ENCODE results near the gene BEGAIN.

BEGAIN gene

DNA sequence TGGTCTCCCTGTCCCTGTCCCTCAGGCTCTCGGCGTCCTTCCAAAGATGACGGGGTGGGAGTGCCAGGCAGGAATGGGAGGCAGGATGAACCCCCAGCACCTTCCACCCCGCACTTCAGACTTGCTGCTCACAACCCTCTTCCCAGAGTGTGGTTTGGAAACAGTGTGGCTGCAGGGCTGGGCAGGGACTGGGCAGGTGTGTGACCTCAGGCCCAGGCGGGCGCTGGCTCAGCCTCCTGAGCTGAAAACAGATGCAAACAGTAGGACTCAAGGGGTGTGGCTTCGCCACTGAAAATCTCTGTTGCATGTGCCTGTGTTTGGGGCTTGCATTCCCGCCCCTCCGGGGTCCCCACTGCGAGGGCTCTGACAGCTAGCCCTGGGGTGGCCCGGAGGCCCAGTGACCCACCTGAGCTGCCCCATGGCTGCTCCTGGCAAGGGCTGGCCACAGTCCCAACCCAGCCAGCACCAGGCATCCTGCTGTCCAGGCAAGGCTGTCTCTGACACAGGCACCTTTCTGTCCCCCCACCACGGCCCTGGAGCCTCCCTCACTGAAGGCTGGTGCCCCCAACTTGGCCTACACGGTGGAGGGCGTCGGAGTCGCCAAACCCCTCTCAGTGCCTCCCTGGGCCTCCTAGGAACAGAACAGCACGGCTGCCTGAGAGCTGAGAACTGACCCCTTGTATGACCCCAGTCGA, 46.1 kb downstream of the BEGAIN start:
- no peak for DNase-seq (ENCODE audit: extremely low read depth, low read depth)
- no peak overlapping the region for H3K4me3 ChIP-seq (replicated peaks; ENCODE audit: low read depth, low read length)
- TF ChIP-seq, protein P1, sequence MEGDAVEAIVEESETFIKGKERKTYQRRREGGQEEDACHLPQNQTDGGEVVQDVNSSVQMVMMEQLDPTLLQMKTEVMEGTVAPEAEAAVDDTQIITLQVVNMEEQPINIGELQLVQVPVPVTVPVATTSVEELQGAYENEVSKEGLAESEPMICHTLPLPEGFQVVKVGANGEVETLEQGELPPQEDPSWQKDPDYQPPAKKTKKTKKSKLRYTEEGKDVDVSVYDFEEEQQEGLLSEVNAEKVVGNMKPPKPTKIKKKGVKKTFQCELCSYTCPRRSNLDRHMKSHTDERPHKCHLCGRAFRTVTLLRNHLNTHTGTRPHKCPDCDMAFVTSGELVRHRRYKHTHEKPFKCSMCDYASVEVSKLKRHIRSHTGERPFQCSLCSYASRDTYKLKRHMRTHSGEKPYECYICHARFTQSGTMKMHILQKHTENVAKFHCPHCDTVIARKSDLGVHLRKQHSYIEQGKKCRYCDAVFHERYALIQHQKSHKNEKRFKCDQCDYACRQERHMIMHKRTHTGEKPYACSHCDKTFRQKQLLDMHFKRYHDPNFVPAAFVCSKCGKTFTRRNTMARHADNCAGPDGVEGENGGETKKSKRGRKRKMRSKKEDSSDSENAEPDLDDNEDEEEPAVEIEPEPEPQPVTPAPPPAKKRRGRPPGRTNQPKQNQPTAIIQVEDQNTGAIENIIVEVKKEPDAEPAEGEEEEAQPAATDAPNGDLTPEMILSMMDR (IDR thresholded peaks at IDR 0.05; ENCODE audit: low read depth, low read length, missing control alignments): no peak

DNA sequence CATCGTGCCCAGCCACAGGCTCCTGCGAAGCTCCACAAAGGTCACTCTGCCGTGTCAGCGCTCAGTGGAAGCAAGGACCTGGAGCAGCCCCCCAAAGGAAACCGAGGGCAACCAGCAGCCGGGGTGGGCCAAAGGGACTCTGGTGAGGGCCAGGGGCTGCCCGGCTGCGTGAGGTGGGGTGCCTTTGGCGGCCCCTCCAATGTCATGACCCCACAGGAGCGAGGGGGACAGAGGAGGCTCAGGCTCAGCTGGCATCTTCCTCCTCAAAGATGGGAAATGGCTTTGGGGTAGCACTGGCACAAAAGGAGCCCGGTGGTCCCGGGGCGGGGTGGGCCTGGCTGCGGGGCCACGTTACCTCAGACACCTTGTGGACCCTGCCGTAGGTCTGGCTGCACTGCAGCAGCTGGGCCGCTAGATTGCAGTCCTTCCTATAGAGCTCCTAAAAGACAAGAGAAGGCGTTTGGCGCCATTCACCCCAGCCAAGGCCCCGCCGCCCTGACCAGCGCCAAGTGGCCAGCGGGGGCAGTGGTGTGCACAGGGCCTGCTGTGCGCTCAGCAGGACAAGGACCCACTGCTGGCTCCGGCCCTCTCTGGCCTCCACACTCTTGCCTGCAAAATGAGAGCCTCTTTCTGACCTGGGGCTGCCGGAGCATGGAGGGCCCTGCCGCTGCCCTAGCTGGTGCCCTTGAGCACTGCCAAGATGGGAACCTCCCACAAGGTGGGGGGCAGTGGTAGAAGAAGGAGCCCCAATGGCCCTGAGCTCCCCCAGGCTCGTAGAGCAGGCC, 46.9 kb downstream of the BEGAIN start:
- DNase-seq (ENCODE audit: extremely low read depth, low read depth): no peak
- no peak overlapping the region for H3K4me3 ChIP-seq (replicated peaks; ENCODE audit: low read depth, low read length)

DNA sequence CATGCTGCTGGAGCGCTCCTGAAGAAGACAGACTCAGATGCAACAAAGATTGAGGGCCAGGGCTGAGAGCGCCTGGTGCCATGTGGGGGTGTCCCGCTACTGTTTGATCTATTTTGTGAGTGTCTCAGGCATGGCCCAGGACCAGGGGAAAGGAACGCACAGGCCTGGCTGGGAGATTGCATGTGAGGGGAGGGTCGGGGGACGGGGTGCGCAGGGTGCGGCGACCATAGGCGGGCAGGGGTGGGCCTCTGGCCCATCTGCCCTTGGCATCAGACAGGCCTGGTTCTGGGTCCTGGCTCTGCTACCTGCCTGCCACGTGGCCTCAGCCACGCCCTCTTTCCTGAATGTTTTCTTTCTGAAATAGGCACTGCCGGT, 47.5 kb downstream of the BEGAIN start:
- no peak for DNase-seq (ENCODE audit: extremely low read depth, low read depth)
- TF ChIP-seq, protein P1 (IDR thresholded peaks at IDR 0.05; ENCODE audit: low read depth, low read length, missing control alignments): no peak
- H3K4me3 ChIP-seq (replicated peaks; ENCODE audit: low read depth, low read length): no peak overlapping the region

More for the DNA sequence above, 46.9 kb downstream of the BEGAIN start:
- TF ChIP-seq, protein P1 (IDR thresholded peaks at IDR 0.05; ENCODE audit: low read depth, low read length, missing control alignments): peak; percentile 46

DNA sequence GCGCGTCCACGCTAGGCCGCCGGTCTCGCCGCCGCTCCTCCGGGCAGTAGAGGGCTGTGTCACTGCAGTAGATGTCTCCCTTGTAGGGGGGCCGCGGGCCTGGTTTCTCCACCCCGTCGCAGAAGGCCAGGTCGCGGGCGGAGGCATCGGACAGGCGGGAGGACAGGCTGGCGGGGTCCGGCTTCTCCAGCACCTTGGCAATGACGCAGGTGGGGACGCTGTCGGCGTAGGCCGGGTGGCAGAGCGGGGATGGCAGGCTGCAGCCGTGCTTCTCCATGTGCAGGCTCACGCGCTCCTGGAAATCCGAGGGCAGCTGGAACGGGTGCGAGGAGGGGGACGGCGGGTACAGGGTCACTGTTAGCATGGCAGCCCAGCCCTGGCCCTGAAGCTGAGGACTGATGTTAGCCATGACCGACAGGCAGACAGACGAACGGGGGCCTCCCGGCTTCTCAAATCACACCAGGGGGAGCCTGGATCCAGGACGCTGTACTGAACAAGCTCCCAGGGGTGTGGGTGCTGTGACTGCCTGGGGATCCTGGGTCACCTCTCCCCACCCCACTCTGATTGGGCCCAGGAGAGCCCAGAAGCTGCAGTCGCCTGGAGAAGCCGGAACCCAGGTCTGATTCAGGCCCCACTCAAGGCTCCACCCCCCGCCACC, 48.1 kb downstream of the BEGAIN start:
- TF ChIP-seq, protein P1 (IDR thresholded peaks at IDR 0.05; ENCODE audit: low read depth, low read length, missing control alignments): no peak
- no peak for DNase-seq (ENCODE audit: extremely low read depth, low read depth)
- H3K4me3 ChIP-seq (replicated peaks; ENCODE audit: low read depth, low read length): no peak overlapping the region

DNA sequence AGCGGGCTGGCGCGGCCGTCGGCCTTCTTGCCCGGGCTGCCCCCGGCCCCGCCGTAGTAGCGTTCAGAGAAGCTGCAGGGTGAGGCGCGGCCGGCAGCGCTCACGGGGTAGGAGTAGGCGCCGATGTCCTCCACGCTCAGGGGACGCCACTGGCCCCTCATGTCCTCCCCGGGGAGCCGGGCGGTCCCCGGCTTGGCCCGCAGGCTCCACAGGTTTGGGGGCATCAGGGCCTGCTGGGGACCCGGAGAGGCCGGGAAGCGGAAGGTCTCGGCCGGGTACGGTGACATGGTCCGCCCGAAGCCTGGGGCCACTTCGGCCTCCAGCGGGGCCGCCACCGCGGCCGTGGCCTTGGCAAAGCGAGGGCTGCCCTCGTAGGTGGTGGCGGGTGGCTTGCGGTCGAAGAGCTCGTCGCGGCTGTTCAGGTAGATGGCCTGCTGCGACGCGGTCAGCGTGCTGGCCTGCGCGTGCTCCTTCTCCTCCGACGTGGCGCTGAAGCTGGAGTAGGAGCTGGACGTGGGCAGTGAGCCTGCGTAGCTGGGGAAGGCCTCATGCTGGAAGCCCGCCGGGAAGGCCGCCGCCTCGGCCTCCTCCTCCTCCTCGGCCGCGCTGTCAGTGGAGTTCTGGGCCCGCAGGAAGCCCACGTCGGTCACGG, 48.7 kb downstream of the BEGAIN start:
- DNase-seq (ENCODE audit: extremely low read depth, low read depth): no peak
- no peak overlapping the region for H3K4me3 ChIP-seq (replicated peaks; ENCODE audit: low read depth, low read length)
- TF ChIP-seq, protein P1 (IDR thresholded peaks at IDR 0.05; ENCODE audit: low read depth, low read length, missing control alignments): no peak

DNA sequence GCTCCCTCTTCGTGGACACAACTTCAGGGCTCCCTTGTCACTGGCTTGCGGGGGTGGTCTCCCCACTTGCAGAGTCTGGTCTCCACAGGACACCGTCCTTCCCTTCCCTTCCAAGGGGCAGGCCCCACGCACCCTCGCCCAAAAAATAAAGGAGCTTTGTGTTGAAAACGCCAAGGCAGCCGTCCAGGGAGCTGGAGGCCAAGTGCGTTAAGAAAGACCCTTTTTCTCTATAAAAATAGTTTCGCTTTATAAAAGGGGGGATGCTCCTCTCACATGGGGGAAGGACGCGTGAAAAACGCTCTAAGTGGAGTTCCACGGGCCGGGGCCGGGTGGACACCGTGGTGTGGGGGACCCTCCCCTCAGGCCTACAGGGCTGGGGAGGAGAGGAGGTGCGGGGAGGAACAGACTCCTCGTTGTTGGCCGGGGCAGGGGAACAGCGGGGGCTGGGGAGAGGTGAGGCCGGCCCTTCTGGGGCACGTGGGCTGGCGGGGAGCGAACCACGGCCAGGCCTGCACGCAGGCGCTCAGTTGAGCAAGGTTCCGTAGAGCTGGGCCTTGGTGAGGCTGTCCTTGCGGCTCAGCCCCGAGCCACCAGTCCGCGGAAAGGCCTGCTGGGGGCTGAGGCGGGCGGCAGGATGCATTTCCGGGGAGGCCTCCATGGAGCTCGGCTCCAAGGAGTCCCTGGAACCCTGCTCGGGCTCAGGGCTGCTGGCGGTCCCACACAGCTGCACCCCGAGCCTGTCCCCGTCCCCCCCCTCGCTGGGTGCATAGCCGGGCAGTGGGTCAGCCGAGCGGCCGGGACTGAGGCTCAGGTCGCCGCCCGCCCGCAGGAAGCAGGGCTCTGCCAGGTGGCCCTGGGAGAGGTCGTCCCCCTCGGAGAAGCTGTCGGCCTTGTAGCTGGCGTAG, 49.5 kb downstream of the BEGAIN start:
- TF ChIP-seq, protein P1 (IDR thresholded peaks at IDR 0.05; ENCODE audit: low read depth, low read length, missing control alignments): no peak
- DNase-seq (ENCODE audit: extremely low read depth, low read depth): no peak

More for the DNA sequence above, 49.5 kb downstream of the BEGAIN start:
- H3K4me3 ChIP-seq (replicated peaks; ENCODE audit: low read depth, low read length): no peak overlapping the region
